ENCODE data around the gene NF1. TPM values are rescaled to one million over a fixed set of nuclear protein-coding genes. Genes with fewer than 3 reads are reported as not detected.
A peak's percentile ranks its signal among the peaks of the same experiment; 100 is the strongest.
"Not testable (repeated sequence)": the region's sequence is repeated elsewhere in the genome, so short reads cannot be mapped to it uniquely, and the experiment has no call there.

NF1 gene
- total RNA-seq, 1 experiment from 2014 or later, result 12.4 TPM

GRCh38 chr17:31311526-31311925, 216.7 kb downstream of the NF1 start:
- Histone ChIP-seq H3K27me3 (no peaks in the 10 kb centered on the region), H3K9me3 (0 out of 2 replicates have a peak, but pooled peaks cover 2% of the 10 kb centered on the region), H3K36me3 (no peaks in the 10 kb centered on the region), H3K4me3 (no peak overlapping the region)
- no peak for DNase-seq

DNA sequence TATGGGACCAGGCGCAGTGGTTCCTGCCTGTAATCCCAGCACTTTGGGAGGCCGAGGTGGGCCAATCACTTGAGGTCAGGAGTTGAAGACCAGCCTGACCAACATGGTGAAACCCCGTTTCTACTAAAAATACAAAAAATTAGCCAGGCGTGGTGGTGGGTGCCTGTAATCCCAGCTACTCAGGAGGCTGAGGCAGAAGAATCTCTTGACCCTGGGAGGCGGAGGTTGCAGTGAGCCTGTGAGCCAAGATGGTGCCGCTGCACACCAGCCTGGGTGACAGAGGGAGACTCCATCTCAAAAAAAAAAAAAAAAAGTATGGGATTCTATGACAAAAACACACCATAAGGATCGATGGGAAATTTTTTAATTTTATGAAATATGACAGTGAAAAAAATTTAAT, 217.4 kb downstream of the NF1 start:
- H3K9me3 ChIP-seq, H3K4me3 ChIP-seq, H3K27me3 ChIP-seq, H3K36me3 ChIP-seq, DNase-seq: not testable (repeated sequence)

- Histone ChIP-seq H3K27me3 (no peaks in the 10 kb centered on the region), H3K4me3 (peak within 1 kb of the TSS; percentile 7; the same call in 1 of the 2 replicates), H3K36me3 (no peaks in the 10 kb centered on the region), H3K9me3 (0 out of 2 replicates have a peak, but pooled peaks cover 2% of the 10 kb centered on the region)
- peak; percentile 31 for DNase-seq
Measured at GRCh38 chr17:31313982-31314781, 219.4 kb downstream of the NF1 start, which contains the start of gene EVI2B. EVI2B (minus strand) TSS chr17:31314054; CDS start chr17:31305609, 8,445 bp downstream.

GRCh38 chr17:31314782-31315100, 220.0 kb downstream of the NF1 start:
- Histone ChIP-seq H3K36me3 (no peaks in the 10 kb centered on the region), H3K4me3 (no peak overlapping the region), H3K27me3 (no peaks in the 10 kb centered on the region), H3K9me3 (0 out of 2 replicates have a peak, but pooled peaks cover 2% of the 10 kb centered on the region)
- DNase-seq, result no peak

- H3K4me3 ChIP-seq, result no peak overlapping the region
- peak; percentile 85 for DNase-seq
- H3K36me3 ChIP-seq, result no peaks in the 10 kb centered on the region
- 0 out of 2 replicates have a peak, but pooled peaks cover 2% of the 10 kb centered on the region for H3K9me3 ChIP-seq
- no peaks in the 10 kb centered on the region for H3K27me3 ChIP-seq
Measured at GRCh38 chr17:31318298-31318801, 223.6 kb downstream of the NF1 start.

- Histone ChIP-seq H3K27me3 (no peaks in the 10 kb centered on the region), H3K9me3 (0 out of 2 replicates have a peak, but pooled peaks cover 2% of the 10 kb centered on the region), H3K36me3 (no peaks in the 10 kb centered on the region), H3K4me3 (no peak overlapping the region)
- DNase-seq, result no peak
Measured at GRCh38 chr17:31318851-31319661, 224.3 kb downstream of the NF1 start.

DNA sequence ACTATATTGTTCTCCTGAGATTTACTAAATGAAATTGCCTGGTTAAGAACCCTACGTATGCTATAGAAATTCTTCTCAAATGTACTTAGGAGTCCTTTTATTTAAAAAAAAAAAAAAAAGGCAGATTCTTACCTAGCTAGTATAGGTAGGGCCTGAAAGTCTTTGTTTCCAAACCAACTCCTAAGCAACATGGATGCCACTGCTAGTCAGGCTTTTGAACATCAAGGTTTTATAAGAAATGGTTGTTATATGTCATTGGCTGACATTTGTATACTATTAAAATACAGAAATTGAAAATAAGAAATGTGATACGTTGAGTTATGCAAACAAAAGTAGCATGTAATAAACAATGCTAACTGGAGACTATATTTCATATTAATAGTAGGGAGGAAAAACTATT, 225.5 kb downstream of the NF1 start:
- Histone ChIP-seq H3K36me3 (no peaks in the 10 kb centered on the region), H3K4me3 (no peak overlapping the region), H3K27me3 (no peaks in the 10 kb centered on the region), H3K9me3 (no peaks in the 10 kb centered on the region)
- DNase-seq, result no peak

DNA sequence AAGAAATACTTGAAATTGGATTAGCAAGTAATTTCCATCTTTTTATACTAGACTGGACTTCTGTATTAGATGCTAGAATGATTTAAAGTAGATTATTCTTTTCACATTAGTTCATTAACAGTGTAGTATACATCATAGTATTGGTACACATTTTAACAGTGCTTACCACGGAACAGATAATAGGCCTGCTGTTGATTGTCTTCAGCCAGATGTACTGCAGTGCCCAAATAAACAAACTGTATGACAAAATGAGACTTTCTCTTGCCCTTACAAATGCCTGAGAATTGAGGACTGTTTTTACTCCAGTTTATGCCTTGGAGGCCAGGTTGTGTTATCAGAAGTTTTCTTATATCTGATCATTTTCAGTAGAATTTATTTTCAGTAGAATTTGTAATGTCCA, 226.0 kb downstream of the NF1 start:
- peaks cover 2% of the 10 kb centered on the region; the same call in 1 of the 2 replicates for H3K36me3 ChIP-seq
- no peaks in the 10 kb centered on the region for H3K27me3 ChIP-seq
- no peak overlapping the region for H3K4me3 ChIP-seq
- no peak for DNase-seq
- H3K9me3 ChIP-seq, result no peaks in the 10 kb centered on the region

DNA sequence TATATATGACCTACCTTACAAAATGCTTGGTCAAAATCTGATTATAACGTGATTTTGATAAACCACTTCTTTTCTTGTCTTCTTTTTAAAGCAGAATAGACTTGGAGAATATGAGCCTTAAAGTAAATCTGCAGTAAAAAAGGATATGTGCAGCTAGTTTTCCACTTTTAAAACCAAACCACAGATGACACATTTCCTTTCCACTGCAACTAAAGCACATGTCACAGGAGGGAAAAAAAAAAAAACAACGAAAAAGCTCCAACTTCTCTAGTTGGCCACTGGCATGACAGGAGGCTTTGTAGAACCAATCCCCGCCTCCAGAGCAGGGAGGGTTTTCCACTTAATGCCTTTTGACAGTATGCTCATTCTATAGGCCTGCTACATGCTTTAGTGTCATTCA, 226.7 kb downstream of the NF1 start, which contains the start of gene EVI2A:
EVI2A (minus strand) TSS at position 142 of the 400 bp plus-strand sequence. CDS start 2,609 bp downstream, outside the sequence.
- no peaks in the 10 kb centered on the region for H3K27me3 ChIP-seq
- H3K9me3 ChIP-seq, result no peaks in the 10 kb centered on the region
- H3K36me3 ChIP-seq, result peaks cover 9% of the 10 kb centered on the region
- peak; percentile 72 for DNase-seq
- H3K4me3 ChIP-seq, result no peak within 1 kb of the TSS

DNA sequence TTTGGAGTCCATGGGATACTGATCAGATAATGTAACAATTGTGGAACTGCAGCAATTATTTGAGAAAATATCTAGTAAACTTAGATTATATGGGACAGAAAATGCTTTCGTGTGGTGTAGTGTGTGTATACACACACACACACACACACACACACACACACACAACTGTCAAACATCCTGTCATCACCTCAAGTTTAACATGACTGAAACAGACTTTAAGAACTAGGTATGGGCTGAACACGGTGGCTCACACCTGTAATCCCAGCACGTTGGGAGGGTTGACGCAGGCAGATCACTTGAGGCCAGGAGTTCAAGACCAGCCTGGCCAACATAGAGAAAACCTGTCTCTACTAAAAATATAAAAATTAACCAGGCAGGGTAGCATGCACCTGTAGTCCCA, 227.2 kb downstream of the NF1 start:
- H3K36me3 ChIP-seq, result peaks cover 12% of the 10 kb centered on the region
- no peaks in the 10 kb centered on the region for H3K9me3 ChIP-seq
- H3K4me3 ChIP-seq, result no peak overlapping the region
- DNase-seq, result no peak
- no peaks in the 10 kb centered on the region for H3K27me3 ChIP-seq

DNA sequence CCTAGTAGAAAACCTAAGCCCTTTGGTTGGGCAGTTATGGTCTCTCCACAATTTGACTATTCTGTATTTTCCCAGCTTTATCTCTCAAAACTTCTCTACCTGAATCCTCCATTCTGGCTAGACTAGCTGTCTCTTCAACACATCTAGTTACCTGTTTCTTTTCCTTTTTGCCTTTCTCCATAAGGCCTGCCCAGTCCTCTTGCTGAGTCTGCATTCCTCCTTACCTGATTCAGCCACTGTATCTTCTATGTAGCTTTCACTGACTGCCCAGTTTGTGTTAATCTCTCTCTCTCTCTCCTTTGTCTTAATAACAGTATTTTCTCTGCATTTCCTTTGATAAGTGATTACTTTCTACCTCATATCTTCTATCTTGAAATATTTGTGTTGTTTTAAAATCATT, 228.8 kb downstream of the NF1 start:
- DNase-seq, result no peak
- no peak overlapping the region for H3K4me3 ChIP-seq
- no peaks in the 10 kb centered on the region for H3K27me3 ChIP-seq
- H3K36me3 ChIP-seq, result peaks cover 22% of the 10 kb centered on the region
- H3K9me3 ChIP-seq, result no peaks in the 10 kb centered on the region

DNA sequence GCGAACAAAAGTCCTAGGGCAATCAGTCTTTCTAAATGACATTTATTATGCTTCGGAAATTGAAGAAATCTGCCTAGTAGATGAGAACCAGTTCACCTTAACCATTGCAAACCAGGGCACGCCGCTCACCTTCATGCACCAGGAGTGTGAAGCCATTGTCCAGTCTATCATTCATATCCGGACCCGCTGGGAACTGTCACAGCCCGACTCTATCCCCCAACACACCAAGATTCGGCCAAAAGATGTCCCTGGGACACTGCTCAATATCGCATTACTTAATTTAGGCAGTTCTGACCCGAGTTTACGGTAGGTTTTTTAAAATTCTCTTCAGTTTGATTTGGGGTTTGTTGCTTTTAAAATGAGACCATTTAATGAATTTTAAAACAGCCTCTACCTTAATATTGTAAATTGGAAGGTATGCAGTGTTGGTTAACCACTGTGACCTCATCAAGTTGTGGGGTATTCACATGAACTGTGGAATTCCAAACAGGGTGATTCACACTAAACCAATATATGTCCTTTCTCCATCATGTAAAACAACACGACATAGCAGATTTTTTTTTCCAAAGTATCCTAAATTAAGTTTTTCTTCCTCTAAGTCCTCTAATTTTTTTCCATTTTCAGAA, 232.9 kb downstream of the NF1 start:
- H3K4me3 ChIP-seq, result no peak overlapping the region
- no peaks in the 10 kb centered on the region for H3K27me3 ChIP-seq
- H3K36me3 ChIP-seq, result peaks cover 39% of the 10 kb centered on the region
- DNase-seq, result no peak
- no peaks in the 10 kb centered on the region for H3K9me3 ChIP-seq

GRCh38 chr17:31328160-31328535, 233.4 kb downstream of the NF1 start:
- H3K36me3 ChIP-seq, result peaks cover 39% of the 10 kb centered on the region
- no peak overlapping the region for H3K4me3 ChIP-seq
- DNase-seq, result no peak
- H3K9me3 ChIP-seq, result no peaks in the 10 kb centered on the region
- H3K27me3 ChIP-seq, result no peaks in the 10 kb centered on the region

GRCh38 chr17:31329221-31329620, 234.4 kb downstream of the NF1 start:
- no peak overlapping the region for H3K4me3 ChIP-seq

GRCh38 chr17:31339906-31340661, 245.3 kb downstream of the NF1 start:
- Histone ChIP-seq H3K4me3 (no peak overlapping the region), H3K36me3 (peaks cover 45% of the 10 kb centered on the region), H3K27me3 (no peaks in the 10 kb centered on the region), H3K9me3 (no peaks in the 10 kb centered on the region)
- DNase-seq, result peak; percentile 67

More at GRCh38 chr17:31329221-31329620, 234.4 kb downstream of the NF1 start:
- Histone ChIP-seq H3K36me3 (peaks cover 39% of the 10 kb centered on the region), H3K27me3 (no peaks in the 10 kb centered on the region), H3K9me3 (no peaks in the 10 kb centered on the region)
- DNase-seq, result no peak

DNA sequence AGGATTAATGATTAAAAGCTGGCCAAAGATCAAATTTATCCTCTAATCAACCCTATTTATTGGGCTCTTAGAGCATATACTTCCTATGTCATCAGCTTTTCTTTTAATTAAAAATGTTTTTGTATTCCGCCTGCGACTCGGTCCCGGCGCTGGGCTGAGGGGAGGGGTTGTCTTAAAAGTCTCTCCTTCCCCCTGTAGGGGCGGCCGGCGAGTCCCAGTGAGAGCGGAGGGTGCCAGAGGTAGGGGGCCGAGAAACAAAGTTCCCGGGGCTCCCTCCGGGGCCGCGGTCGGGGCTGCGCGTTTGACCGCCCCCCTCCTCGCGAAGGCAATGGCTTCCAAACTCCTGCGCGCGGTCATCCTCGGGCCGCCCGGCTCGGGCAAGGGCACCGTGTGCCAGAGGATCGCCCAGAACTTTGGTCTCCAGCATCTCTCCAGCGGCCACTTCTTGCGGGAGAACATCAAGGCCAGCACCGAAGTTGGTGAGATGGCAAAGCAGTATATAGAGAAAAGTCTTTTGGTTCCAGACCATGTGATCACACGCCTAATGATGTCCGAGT, 250.5 kb downstream of the NF1 start:
- DNase-seq, H3K4me3 ChIP-seq, H3K27me3 ChIP-seq, H3K9me3 ChIP-seq: not testable (repeated sequence)
- peaks cover 37% of the 10 kb centered on the region for H3K36me3 ChIP-seq

All from MG63 (cell line).